DMS 273 (cell line): ENCODE results near the gene SOD1.
"Not testable (repeated sequence)": the region's sequence is repeated elsewhere in the genome, so short reads cannot be mapped to it uniquely, and the experiment has no call there.

Experiments
- DNase-seq: peaks from one replicate; lab custom pipeline; 2025; ENCODE audit not compliant: unreplicated experiment; lab: John Stamatoyannopoulos, UW

The SOD1 gene

GRCh38 chr21:31659536-31660258, at the start of gene SOD1:
Gene SOD1, plus strand, starts transcription at chr21:31659693. Its CDS starts 77 bp downstream, at chr21:31659770.
- DNase-seq: peak; percentile 97

- no peak for DNase-seq
These were observed 48.0 kb upstream of the SOD1 start for GRCh38 chr21:31611445-31611844.

- DNase-seq: peak; percentile 16
These were observed 46.4 kb upstream of the SOD1 start for GRCh38 chr21:31612894-31613785.

GRCh38 chr21:31614705-31615104, 44.8 kb upstream of the SOD1 start:
- no peak for DNase-seq

GRCh38 chr21:31616216-31616615, 43.3 kb upstream of the SOD1 start:
- DNase-seq: peak; percentile 39

GRCh38 chr21:31618696-31619430, 40.6 kb upstream of the SOD1 start:
- DNase-seq: no peak

GRCh38 chr21:31622397-31622796, 37.1 kb upstream of the SOD1 start:
- peak; percentile 26 for DNase-seq

- DNase-seq: peak; percentile 37
These were observed 35.8 kb upstream of the SOD1 start for GRCh38 chr21:31623664-31624063.

GRCh38 chr21:31624181-31624580, 35.3 kb upstream of the SOD1 start:
- no peak for DNase-seq

GRCh38 chr21:31624961-31625491, 34.5 kb upstream of the SOD1 start:
- no peak for DNase-seq

- DNase-seq: peak; percentile 93
These were observed 29.4 kb upstream of the SOD1 start for GRCh38 chr21:31629972-31630711.

GRCh38 chr21:31631881-31632280, 27.6 kb upstream of the SOD1 start:
- not testable (repeated sequence) for DNase-seq

GRCh38 chr21:31634993-31635392, 24.5 kb upstream of the SOD1 start:
- DNase-seq: no peak

GRCh38 chr21:31636874-31637273, 22.6 kb upstream of the SOD1 start:
- no peak for DNase-seq

GRCh38 chr21:31641416-31641922, 18.0 kb upstream of the SOD1 start:
- no peak for DNase-seq

GRCh38 chr21:31644643-31645042, 14.8 kb upstream of the SOD1 start:
- DNase-seq: no peak

- DNase-seq: no peak
These were observed 11.8 kb upstream of the SOD1 start for GRCh38 chr21:31647650-31648049.

- DNase-seq: no peak
These were observed 8.6 kb upstream of the SOD1 start for GRCh38 chr21:31650930-31651329.

GRCh38 chr21:31651491-31651890, 8.0 kb upstream of the SOD1 start:
- DNase-seq: not testable (repeated sequence)

- no peak for DNase-seq
These were observed 5.2 kb upstream of the SOD1 start for GRCh38 chr21:31654340-31654739.
